GM12801 (cell line): Measurements from ENCODE around the gene IL22RA2.

Experiments
- TF ChIP-seq, protein P1 (sequence below): IDR thresholded peaks from one replicate; pipeline ENCODE4 v1.5.1; 2011; ENCODE audit warnings: control low read depth; ENCODE audit not compliant: insufficient read length; ENCODE audit errors: extremely low read depth

The IL22RA2 gene

DNA sequence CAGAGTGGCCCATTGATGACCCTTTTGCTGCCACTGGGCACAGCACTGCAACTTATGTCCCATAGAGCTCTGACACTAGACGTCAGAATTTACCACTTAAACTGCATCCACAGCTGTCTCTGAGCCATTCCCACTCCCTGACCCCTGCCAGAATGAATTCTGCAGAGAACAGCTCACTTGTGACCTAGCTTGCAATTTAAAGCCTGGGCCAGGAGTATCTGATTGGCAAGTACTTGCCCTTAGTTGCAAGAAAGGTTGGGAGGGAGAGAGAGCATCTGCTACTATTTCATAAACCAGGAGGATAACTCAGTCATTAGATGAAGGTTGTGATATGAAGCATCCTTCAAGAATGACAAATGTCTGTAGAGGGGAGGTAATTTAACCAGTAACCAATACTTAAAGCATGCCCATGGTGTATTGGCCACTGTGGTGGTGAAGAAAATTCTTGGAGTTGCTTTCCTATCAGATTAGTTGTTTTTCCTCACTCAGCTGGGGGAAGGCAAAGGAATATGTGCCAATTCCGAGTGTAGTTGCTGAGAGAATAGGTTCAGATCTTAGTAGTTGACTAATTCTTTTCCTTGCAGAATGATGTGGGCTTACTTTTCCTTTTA is 46.5 kb downstream of the IL22RA2 start:
- TF ChIP-seq, protein P1, sequence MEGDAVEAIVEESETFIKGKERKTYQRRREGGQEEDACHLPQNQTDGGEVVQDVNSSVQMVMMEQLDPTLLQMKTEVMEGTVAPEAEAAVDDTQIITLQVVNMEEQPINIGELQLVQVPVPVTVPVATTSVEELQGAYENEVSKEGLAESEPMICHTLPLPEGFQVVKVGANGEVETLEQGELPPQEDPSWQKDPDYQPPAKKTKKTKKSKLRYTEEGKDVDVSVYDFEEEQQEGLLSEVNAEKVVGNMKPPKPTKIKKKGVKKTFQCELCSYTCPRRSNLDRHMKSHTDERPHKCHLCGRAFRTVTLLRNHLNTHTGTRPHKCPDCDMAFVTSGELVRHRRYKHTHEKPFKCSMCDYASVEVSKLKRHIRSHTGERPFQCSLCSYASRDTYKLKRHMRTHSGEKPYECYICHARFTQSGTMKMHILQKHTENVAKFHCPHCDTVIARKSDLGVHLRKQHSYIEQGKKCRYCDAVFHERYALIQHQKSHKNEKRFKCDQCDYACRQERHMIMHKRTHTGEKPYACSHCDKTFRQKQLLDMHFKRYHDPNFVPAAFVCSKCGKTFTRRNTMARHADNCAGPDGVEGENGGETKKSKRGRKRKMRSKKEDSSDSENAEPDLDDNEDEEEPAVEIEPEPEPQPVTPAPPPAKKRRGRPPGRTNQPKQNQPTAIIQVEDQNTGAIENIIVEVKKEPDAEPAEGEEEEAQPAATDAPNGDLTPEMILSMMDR = no peak

DNA sequence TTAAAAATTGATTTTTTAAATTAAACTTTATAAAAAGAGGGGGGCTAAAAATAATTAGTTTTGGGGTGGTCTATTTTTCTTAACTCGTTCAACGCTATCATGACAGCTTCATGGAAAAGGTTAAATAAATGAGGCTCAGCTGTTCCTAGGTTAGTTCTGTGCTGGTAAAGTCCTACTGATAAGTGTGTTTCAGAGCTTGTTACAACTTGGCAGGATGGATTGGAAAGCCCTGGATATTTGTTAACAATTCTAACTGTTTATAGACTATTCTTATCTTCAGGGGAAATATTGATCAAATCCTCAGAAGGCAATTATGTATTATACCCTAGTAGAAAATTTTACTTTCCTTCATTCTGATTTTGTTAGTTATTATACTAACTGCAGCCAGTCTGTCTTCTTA is 50.4 kb downstream of the IL22RA2 start:
- TF ChIP-seq, protein P1 = no peak

GRCh38 chr6:137122612-137123011 is 50.8 kb downstream of the IL22RA2 start:
- TF ChIP-seq, protein P1 = no peak

- TF ChIP-seq, protein P1 = no peak
Observed at GRCh38 chr6:137121401-137121997, 51.9 kb downstream of the IL22RA2 start.

DNA sequence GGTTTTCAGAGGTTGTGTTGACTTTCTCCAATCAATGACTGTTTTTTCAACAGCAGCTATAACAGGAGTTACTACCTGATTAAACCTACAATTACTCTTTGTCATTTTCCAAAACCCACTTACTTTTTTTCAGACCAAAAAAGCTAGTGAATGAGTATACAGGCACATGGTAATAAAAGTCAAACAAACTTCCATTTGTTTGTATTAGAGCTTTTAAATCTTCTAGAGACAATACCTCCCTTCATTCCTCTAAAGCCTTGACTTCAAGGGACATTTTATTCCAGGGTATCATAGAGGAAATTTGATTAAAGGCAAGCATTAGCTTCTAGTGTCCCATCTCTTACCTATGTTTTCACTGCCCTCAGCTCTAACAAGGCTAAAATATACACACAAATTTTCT is 52.7 kb downstream of the IL22RA2 start:
- TF ChIP-seq, protein P1 = no peak

GRCh38 chr6:137119196-137120104 is 54.0 kb downstream of the IL22RA2 start:
- TF ChIP-seq, protein P1 = no peak

DNA sequence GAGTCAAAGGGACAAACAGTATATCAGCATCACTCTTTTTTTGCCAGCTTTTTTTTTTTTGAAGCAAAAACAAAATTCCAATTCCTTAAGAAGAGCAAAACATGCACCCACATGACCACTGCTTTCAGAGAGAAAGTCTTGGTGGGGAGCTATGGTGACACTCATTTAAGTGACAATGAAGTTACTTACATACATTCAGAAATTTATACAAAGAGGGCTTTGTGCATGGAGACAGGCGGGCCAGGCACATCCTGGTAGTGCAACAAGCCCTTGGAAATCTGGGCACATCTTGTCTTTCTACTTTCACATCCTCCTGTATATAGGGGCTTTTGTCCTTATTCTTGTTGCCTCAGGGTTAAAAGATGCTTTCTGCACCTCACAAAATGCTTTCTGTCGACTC is 55.9 kb downstream of the IL22RA2 start:
- TF ChIP-seq, protein P1 = no peak
